HepG2 (cell line): Measurements from ENCODE around the gene SQOR. TPM values are rescaled to one million over a fixed set of nuclear protein-coding genes. Genes with fewer than 3 reads are reported as not detected.

Source experiments
- ATAC-seq: fragments of 200-7000 bp; cut with Tn5 transposase; 3 replicates; pipeline ENCODE4 v1.9.1; 2020; ENCODE audit warnings: mild to moderate bottlenecking, moderate library complexity
- BruUV-seq: library from RNA; stranded (reverse); fragments of 400-500 nt; replicated peaks from 2 replicates; lab custom pipeline; 2021; lab: Mats Ljungman, UMichigan
- CTCF ChIA-PET: fragments of 300-600 bp; formaldehyde crosslinking; extraction: SDS; loops from one replicate; lab custom pipeline; 2021; ENCODE audit warnings: low total read pairs, inconsistent platforms, low intra/inter-chr PET ratio; lab: Yijun Ruan, JAX
- POLR2A ChIA-PET: fragments of 350-600 bp; sonication (Branson Sonifier 250); formaldehyde crosslinking; loops from one replicate; lab custom pipeline; 2020; ENCODE audit warnings: antibody characterized with exemption, inconsistent platforms; lab: Yijun Ruan, JAX
- DNase-seq: peaks from one replicate; pipeline ENCODE4 v3.0.0-alpha.2; 2015; ENCODE audit warnings: low spot score
- FAIRE-seq: peaks from 3 replicates; lab custom pipeline; 2011; peaks lifted over from hg19 to GRCh38; lab: Jason Lieb, UNC
- H2AFZ ChIP-seq: one replicate; pipeline ENCODE4 v1.6.1; 2011; ENCODE audit warnings: low read length, inconsistent platforms
- H3K27ac ChIP-seq: fragments of 300-600 bp; 3 replicates; pipeline ENCODE4 v1.8.0; 2011; ENCODE audit warnings: mixed run types, mild to moderate bottlenecking, mixed read lengths, low read length, inconsistent platforms; ENCODE audit not compliant: insufficient read depth; ENCODE audit errors: extremely low read length
- H3K27me3 ChIP-seq, 2 experiments: fragments of 200-600 bp in 1 of 2; 2 replicates in 1 of 2; 3 replicates in 1 of 2; pipeline versions ENCODE4 v1.6.0 to v1.8.0; 2011; ENCODE audit warnings: low read length in 2 of 2, mild to moderate bottlenecking in 2 of 2, moderate library complexity in 2 of 2, inconsistent platforms in 1 of 2; ENCODE audit not compliant: insufficient read depth in 2 of 2, control insufficient read depth in 1 of 2
- H3K36me3 ChIP-seq, 2 experiments: fragments of 200-600 bp in 1 of 2; replicated peaks in 1 of 2; 2 replicates in 1 of 2; 3 replicates in 1 of 2; pipeline versions ENCODE4 v1.5.1 to v1.8.0; 2011; ENCODE audit warnings: low read length in 2 of 2, inconsistent platforms in 1 of 2; ENCODE audit not compliant: insufficient read depth in 2 of 2, control insufficient read depth in 1 of 2
- H3K4me1 ChIP-seq: 2 replicates; pipeline ENCODE4 v1.5.1; 2012; ENCODE audit warnings: low read length, inconsistent platforms; ENCODE audit not compliant: insufficient read depth
- H3K4me2 ChIP-seq: 2 replicates; pipeline ENCODE4 v1.6.0; 2011; ENCODE audit warnings: low read depth, low read length, inconsistent platforms
- H3K4me3 ChIP-seq, 3 experiments: fragments of 200-600 bp in 1 of 3; sonication (generic), shearing (Covaris generic) in 1 of 3; replicated peaks in 1 of 3; 2 replicates each; pipeline ENCODE4 v1.5.1; 2011 to 2016; ENCODE audit warnings: low read length in 3 of 3, inconsistent platforms in 2 of 3, low read depth in 2 of 3, mild to moderate bottlenecking in 2 of 3, control low read depth in 1 of 3, mixed read lengths in 1 of 3; ENCODE audit not compliant: insufficient read depth in 1 of 3
- H3K79me2 ChIP-seq: one replicate; pipeline ENCODE4 v1.6.1; 2011; ENCODE audit warnings: low read length, inconsistent platforms; ENCODE audit not compliant: insufficient read depth
- H3K9ac ChIP-seq: 2 replicates; pipeline ENCODE4 v1.6.0; 2011; ENCODE audit warnings: mild to moderate bottlenecking, low read depth, low read length, inconsistent platforms; ENCODE audit not compliant: insufficient read depth
- H3K9me3 ChIP-seq: 2 replicates; pipeline ENCODE4 v1.5.1; 2012; ENCODE audit warnings: mild to moderate bottlenecking, low read length
- H4K20me1 ChIP-seq: 2 replicates; pipeline ENCODE4 v1.6.0; 2011; ENCODE audit warnings: inconsistent platforms, mild to moderate bottlenecking, low read length, moderate library complexity; ENCODE audit not compliant: insufficient read depth
- ATF1 ChIP-seq: IDR thresholded peaks from 2 replicates; pipeline ENCODE4 v1.6.1; 2016; ENCODE audit warnings: mild to moderate bottlenecking, control low read depth
- BHLHE40 ChIP-seq: IDR thresholded peaks from 2 replicates; pipeline ENCODE4 v1.6.1; 2011; ENCODE audit warnings: low read length, improper control_type of control experiment
- BRCA1 ChIP-seq: sonication (generic); formaldehyde crosslinking; IDR thresholded peaks from 2 replicates; pipeline ENCODE4 v1.4.0; 2020; ENCODE audit warnings: missing genetic modification reagents
- EEA1 ChIP-seq: sonication (generic); formaldehyde crosslinking; IDR thresholded peaks from 2 replicates; pipeline ENCODE4 v1.5.1; 2020; ENCODE audit warnings: mild to moderate bottlenecking, missing genetic modification reagents, borderline replicate concordance
- HNRNPLL ChIP-seq: fragments of 200-400 bp; formaldehyde crosslinking; IDR thresholded peaks from 2 replicates; pipeline ENCODE4 v1.6.1; 2017; ENCODE audit warnings: mild to moderate bottlenecking, low read depth, low read length; ENCODE audit not compliant: poor library complexity, severe bottlenecking
- ZNF20 ChIP-seq: sonication (generic); formaldehyde crosslinking; IDR thresholded peaks from 2 replicates; pipeline ENCODE4 v1.4.0; 2020; ENCODE audit warnings: mild to moderate bottlenecking, moderate library complexity, missing genetic modification reagents
- ZNF367 ChIP-seq: sonication (generic); formaldehyde crosslinking; IDR thresholded peaks from 2 replicates; pipeline ENCODE4 v1.4.0; 2020; ENCODE audit warnings: missing genetic modification reagents, borderline replicate concordance
- ZNF564 ChIP-seq: sonication (generic); formaldehyde crosslinking; IDR thresholded peaks from 2 replicates; pipeline ENCODE4 v1.8.1; 2023; ENCODE audit warnings: mild to moderate bottlenecking, missing genetic modification reagents
- ZNF629 ChIP-seq: sonication (generic); formaldehyde crosslinking; conservative IDR thresholded peaks from 2 replicates; pipeline ENCODE4 v1.5.0; 2020; ENCODE audit warnings: missing genetic modification reagents
- ZNF773 ChIP-seq: sonication (generic); formaldehyde crosslinking; IDR thresholded peaks from 2 replicates; pipeline ENCODE4 v1.4.0; 2020; ENCODE audit warnings: missing genetic modification reagents, borderline replicate concordance
- ZNF83 ChIP-seq: sonication (generic); formaldehyde crosslinking; IDR thresholded peaks from 2 replicates; pipeline ENCODE4 v1.4.0; 2020; ENCODE audit warnings: missing genetic modification reagents, mild to moderate bottlenecking, borderline replicate concordance
- WGBS: methylation state at CpG from one replicate; pipeline ENCODE4 v1.1.6; 2017; ENCODE audit warnings: low lambda C conversion rate; 5-methylcytosine and 5-hydroxymethylcytosine counted together
- in situ Hi-C: cut with HindIII; loops from 2 replicates; pipeline ENCODE4 v1.10.0; 2017; ENCODE audit warnings: low pct_unique_long_range_greater_than_20kb; ENCODE audit not compliant: extremely low pct_ligation_motif_present
- intact Hi-C: fragments of 100-400 bp; cut with micrococcal nuclease; formaldehyde crosslinking; loops from one replicate; pipeline ENCODE4 v1.10.0; 2022; ENCODE audit not compliant: unreplicated experiment
- polyA plus RNA-seq, 8 experiments: library from polyadenylated mRNA; depleted of rRNA in 3 of 8; stranded (reverse) in 7 of 8; unstranded in 1 of 8; fragments of >200 nt; fragmentation: Illumina TruSeq in 4 of 8; extraction: Trizol in 4 of 8; gene quantifications; 2 replicates each; pipeline versions ENCODE4 v1.2.1 to v1.2.3, GENCODE V29; 2011 to 2016; ENCODE audit warnings: low read depth in 4 of 8, missing spikeins in 1 of 8, mixed read lengths in 1 of 8; ENCODE audit not compliant: insufficient read depth in 1 of 8
- total RNA-seq, 5 experiments: library from RNA; depleted of rRNA; stranded (reverse); fragments of >200 nt; fragmentation: Illumina TruSeq; extraction: Trizol; gene quantifications; 2 replicates each; pipeline ENCODE4 v1.2.3, GENCODE V29; 2016; ENCODE audit warnings: low read depth in 1 of 5
- TF ChIP-seq, protein P1 (sequence below): sonication (generic); formaldehyde crosslinking; IDR thresholded peaks from 2 replicates; pipeline ENCODE4 v1.5.1; 2020; ENCODE audit warnings: missing genetic modification reagents, mild to moderate bottlenecking, borderline replicate concordance
- TF ChIP-seq, protein P2 (sequence below): sonication (generic); formaldehyde crosslinking; IDR thresholded peaks from 2 replicates; pipeline ENCODE4 v1.4.0; 2020; ENCODE audit warnings: missing genetic modification reagents, borderline replicate concordance
- TF ChIP-seq, protein P3 (sequence below): sonication (generic); formaldehyde crosslinking; IDR thresholded peaks from 2 replicates; pipeline ENCODE4 v1.8.1; 2023; ENCODE audit warnings: mild to moderate bottlenecking, inconsistent platforms, moderate library complexity, missing genetic modification reagents, borderline replicate concordance

The SQOR gene
- total and polyA plus RNA-seq, 2 of the 13 experiments (the other 11 are each of a cell fraction or from before 2014, with no cell fraction given): 19.3 to 19.4 TPM

DNA sequence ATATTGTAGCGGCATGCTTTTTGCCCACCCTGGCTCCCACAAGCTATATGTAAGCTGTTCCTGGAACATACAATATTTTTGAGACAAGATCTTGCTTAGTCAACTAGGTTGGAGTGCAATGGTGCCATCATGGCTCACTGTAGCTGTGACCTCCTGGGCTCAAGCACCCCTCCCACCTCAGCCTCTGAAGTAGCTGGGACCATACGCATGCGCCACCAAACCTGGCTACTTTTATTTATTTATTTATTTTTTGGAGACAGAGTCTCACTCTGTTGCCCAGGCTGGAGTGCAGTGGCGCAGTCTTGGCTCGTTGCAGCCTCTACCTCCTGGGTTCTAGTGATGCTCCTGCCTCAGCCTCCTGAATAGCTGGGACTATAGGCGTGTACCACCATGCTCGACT is 6.7 kb upstream of the SQOR start (continued):
- TF ChIP-seq, protein P1, sequence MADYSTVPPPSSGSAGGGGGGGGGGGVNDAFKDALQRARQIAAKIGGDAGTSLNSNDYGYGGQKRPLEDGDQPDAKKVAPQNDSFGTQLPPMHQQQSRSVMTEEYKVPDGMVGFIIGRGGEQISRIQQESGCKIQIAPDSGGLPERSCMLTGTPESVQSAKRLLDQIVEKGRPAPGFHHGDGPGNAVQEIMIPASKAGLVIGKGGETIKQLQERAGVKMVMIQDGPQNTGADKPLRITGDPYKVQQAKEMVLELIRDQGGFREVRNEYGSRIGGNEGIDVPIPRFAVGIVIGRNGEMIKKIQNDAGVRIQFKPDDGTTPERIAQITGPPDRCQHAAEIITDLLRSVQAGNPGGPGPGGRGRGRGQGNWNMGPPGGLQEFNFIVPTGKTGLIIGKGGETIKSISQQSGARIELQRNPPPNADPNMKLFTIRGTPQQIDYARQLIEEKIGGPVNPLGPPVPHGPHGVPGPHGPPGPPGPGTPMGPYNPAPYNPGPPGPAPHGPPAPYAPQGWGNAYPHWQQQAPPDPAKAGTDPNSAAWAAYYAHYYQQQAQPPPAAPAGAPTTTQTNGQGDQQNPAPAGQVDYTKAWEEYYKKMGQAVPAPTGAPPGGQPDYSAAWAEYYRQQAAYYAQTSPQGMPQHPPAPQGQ (CRISPR knock-in tag): no peak
- no peak for TF ChIP-seq ZNF773 (CRISPR knock-in tag)

DNA sequence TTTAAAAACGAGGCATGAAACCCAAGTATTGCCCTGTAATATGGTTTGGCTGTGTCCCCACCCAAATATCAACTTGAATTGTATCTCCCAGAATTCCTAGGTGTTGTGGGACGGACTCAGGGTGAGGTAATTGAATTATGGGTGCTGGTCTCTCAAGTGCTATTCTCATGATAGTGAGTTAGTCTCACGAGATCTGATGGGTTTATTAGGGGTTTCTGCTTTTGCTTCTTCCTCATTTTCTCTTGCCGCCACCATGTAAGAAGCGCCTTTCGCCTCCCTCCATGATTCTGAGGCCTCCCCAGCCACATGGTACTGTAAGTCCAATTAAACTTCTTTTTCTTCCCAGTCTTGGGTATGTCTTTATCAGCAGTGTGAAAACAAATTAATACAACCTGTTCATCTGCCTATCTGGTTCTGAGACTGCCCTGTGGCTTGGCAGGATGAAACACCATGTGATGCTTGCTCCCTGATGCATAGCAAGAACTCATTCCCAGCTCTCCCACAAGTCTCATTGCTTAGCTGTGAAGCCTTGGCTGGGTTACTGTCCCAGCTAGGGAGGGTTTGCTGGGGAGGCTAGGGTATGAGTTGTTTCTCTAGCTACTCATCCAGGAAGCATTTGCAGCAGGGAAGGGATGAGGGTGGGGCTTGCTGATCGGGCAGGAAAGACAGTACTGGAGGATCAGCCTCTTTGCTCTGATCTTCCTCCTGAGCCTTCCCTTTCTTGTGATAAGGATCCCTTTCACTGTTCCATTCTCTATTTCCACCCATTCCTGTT is 3.7 kb upstream of the SQOR start:
- H3K27ac ChIP-seq: no peak overlapping the region
- no TSS peak for BruUV-seq
- in situ Hi-C loops: no loop called here
- H3K4me2 ChIP-seq: peak overlapping the region; percentile 41
- H3K4me1 ChIP-seq: no peaks in the 10 kb centered on the region; the same call in 1 of the 2 replicates
- POLR2A ChIA-PET: interaction anchor here (1.4 kb wide), 1 partner anchor 44 kb away, joined by 4 read pairs; the partner anchor contains the start of gene BLOC1S6
- ATAC-seq: no peak
- CTCF ChIA-PET: no interaction called here
- no peaks in the 10 kb centered on the region for H3K36me3 ChIP-seq
- H3K9me3 ChIP-seq: no peaks in the 10 kb centered on the region
- no peaks in the 10 kb centered on the region for H3K79me2 ChIP-seq
- H3K27me3 ChIP-seq: no peaks in the 10 kb centered on the region; a peak in 1 of 5 replicates
- TF ChIP-seq ZNF367 (CRISPR knock-in tag) (no peak), ZNF629 (no peak), ATF1 (CRISPR knock-in tag) (no peak), ZNF20 (no peak), ZNF83 (CRISPR knock-in tag) (no peak), HNRNPLL (no peak), BHLHE40 (no peak), EEA1 (CRISPR knock-in tag) (no peak), BRCA1 (CRISPR knock-in tag) (no peak), ZNF564 (no peak)
- TF ChIP-seq, protein P2, sequence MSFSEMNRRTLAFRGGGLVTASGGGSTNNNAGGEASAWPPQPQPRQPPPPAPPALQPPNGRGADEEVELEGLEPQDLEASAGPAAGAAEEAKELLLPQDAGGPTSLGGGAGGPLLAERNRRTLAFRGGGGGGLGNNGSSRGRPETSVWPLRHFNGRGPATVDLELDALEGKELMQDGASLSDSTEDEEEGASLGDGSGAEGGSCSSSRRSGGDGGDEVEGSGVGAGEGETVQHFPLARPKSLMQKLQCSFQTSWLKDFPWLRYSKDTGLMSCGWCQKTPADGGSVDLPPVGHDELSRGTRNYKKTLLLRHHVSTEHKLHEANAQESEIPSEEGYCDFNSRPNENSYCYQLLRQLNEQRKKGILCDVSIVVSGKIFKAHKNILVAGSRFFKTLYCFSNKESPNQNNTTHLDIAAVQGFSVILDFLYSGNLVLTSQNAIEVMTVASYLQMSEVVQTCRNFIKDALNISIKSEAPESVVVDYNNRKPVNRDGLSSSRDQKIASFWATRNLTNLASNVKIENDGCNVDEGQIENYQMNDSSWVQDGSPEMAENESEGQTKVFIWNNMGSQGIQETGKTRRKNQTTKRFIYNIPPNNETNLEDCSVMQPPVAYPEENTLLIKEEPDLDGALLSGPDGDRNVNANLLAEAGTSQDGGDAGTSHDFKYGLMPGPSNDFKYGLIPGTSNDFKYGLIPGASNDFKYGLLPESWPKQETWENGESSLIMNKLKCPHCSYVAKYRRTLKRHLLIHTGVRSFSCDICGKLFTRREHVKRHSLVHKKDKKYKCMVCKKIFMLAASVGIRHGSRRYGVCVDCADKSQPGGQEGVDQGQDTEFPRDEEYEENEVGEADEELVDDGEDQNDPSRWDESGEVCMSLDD (CRISPR knock-in tag): no peak
- TF ChIP-seq, protein P3, sequence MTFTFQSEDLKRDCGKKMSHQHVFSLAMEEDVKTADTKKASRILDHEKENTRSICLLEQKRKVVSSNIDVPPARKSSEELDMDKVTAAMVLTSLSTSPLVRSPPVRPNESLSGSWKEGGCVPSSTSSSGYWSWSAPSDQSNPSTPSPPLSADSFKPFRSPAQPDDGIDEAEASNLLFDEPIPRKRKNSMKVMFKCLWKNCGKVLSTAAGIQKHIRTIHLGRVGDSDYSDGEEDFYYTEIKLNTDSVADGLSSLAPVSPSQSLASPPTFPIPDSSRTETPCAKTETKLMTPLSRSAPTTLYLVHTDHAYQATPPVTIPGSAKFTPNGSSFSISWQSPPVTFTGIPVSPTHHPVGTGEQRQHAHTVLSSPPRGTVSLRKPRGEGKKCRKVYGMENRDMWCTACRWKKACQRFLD (CRISPR knock-in tag): no peak
- WGBS: 56% methylated on average over 7 of the region's 7 CpGs
- no peak for FAIRE-seq
- intact Hi-C loops: loop anchor here (10.0 kb wide), 1 partner anchor 46 kb away; the partner anchor contains the start of gene BLOC1S6
- H3K9ac ChIP-seq: no peak overlapping the region
- H3K4me3 ChIP-seq: no peak overlapping the region
- DNase-seq: no peak
- H2AFZ ChIP-seq: peak overlapping the region; percentile 67
- H4K20me1 ChIP-seq: no peaks in the 10 kb centered on the region
